HuH-7.5 (cell line): Measurements from ENCODE around the gene LRRC71.

ENCODE experiments used
- DNase-seq: peaks from one replicate; pipeline ENCODE4 v3.0.0; 2011; ENCODE audit warnings: low spot score

LRRC71 gene

GRCh38 chr1:156927215-156928042 is 7.0 kb downstream of the LRRC71 start:
- DNase-seq = peak; percentile 91

GRCh38 chr1:156928043-156928602 is 7.7 kb downstream of the LRRC71 start:
- no peak for DNase-seq

- no peak for DNase-seq
These were observed 9.3 kb downstream of the LRRC71 start for GRCh38 chr1:156929596-156930238.

GRCh38 chr1:156930483-156930882 is 10.1 kb downstream of the LRRC71 start:
- DNase-seq = no peak

- DNase-seq = no peak
These were observed 10.9 kb downstream of the LRRC71 start for GRCh38 chr1:156931211-156931952.

GRCh38 chr1:156931974-156932710 is 11.7 kb downstream of the LRRC71 start:
- DNase-seq = no peak

GRCh38 chr1:156933136-156933535 is 12.7 kb downstream of the LRRC71 start:
- no peak for DNase-seq

- no peak for DNase-seq
These were observed 15.2 kb downstream of the LRRC71 start for GRCh38 chr1:156935505-156936128.

- DNase-seq = no peak
These were observed 15.8 kb downstream of the LRRC71 start for GRCh38 chr1:156936191-156936590.

- no peak for DNase-seq
These were observed 16.3 kb downstream of the LRRC71 start for GRCh38 chr1:156936721-156937220.

GRCh38 chr1:156937883-156938282 is 17.5 kb downstream of the LRRC71 start:
- no peak for DNase-seq

GRCh38 chr1:156938813-156939212 is 18.4 kb downstream of the LRRC71 start:
- no peak for DNase-seq

- no peak for DNase-seq
These were observed 19.4 kb downstream of the LRRC71 start for GRCh38 chr1:156939786-156940334.

- DNase-seq = no peak
These were observed 21.2 kb downstream of the LRRC71 start for GRCh38 chr1:156941675-156942074.

- no peak for DNase-seq
These were observed 21.7 kb downstream of the LRRC71 start for GRCh38 chr1:156942176-156942575.

- no peak for DNase-seq
These were observed 22.1 kb downstream of the LRRC71 start for GRCh38 chr1:156942576-156942975.

GRCh38 chr1:156943756-156944155 is 23.3 kb downstream of the LRRC71 start:
- no peak for DNase-seq

GRCh38 chr1:156944268-156944667 is 23.8 kb downstream of the LRRC71 start:
- DNase-seq = no peak

- no peak for DNase-seq
These were observed 24.4 kb downstream of the LRRC71 start for GRCh38 chr1:156944848-156945247.

GRCh38 chr1:156945881-156946661 is 25.6 kb downstream of the LRRC71 start:
- DNase-seq = no peak
